SJCRH30 (cell line): Measurements from ENCODE around the gene AK5. TPM values are rescaled to one million over a fixed set of nuclear protein-coding genes. Genes with fewer than 3 reads are reported as not detected.
"Not testable (repeated sequence)": the region's sequence is repeated elsewhere in the genome, so short reads cannot be mapped to it uniquely, and the experiment has no call there.

ENCODE experiments used
- DNase-seq, 2 experiments: peaks; one replicate each; pipeline ENCODE4 v3.0.0-alpha.2; 2015 to 2020
- H3K27ac ChIP-seq: fragments of 250-450 bp; sonication (Bioruptor Pico); 2 replicates; pipeline ENCODE4 v1.5.1; 2020; ENCODE audit warnings: mild to moderate bottlenecking, moderate library complexity
- H3K27me3 ChIP-seq: fragments of 250-450 bp; sonication (Bioruptor Pico); 2 replicates; pipeline ENCODE4 v1.5.1; 2020; ENCODE audit warnings: mild to moderate bottlenecking, moderate library complexity
- H3K36me3 ChIP-seq: fragments of 250-450 bp; sonication (Bioruptor Pico); 2 replicates; pipeline ENCODE4 v1.5.1; 2020; ENCODE audit warnings: mild to moderate bottlenecking, moderate library complexity
- H3K4me1 ChIP-seq: fragments of 250-450 bp; sonication (Bioruptor Pico); 2 replicates; pipeline ENCODE4 v1.5.1; 2020; ENCODE audit warnings: mild to moderate bottlenecking, moderate library complexity
- H3K4me3 ChIP-seq: fragments of 250-450 bp; sonication (Bioruptor Pico); 2 replicates; pipeline ENCODE4 v1.5.1; 2020; ENCODE audit warnings: mild to moderate bottlenecking, moderate library complexity
- H3K9me3 ChIP-seq: fragments of 250-450 bp; sonication (Bioruptor Pico); replicated peaks from 2 replicates; pipeline ENCODE4 v1.5.1; 2020; ENCODE audit warnings: mild to moderate bottlenecking, moderate library complexity
- total RNA-seq: library from RNA; depleted of rRNA; stranded (reverse); fragments of >200 nt; shearing (Covaris generic); gene quantifications from 2 replicates; pipeline ENCODE4 v1.2.3, GENCODE V29; 2014

Gene AK5
- total RNA-seq, 1 experiment from 2014 or later: 22.3 TPM

DNA sequence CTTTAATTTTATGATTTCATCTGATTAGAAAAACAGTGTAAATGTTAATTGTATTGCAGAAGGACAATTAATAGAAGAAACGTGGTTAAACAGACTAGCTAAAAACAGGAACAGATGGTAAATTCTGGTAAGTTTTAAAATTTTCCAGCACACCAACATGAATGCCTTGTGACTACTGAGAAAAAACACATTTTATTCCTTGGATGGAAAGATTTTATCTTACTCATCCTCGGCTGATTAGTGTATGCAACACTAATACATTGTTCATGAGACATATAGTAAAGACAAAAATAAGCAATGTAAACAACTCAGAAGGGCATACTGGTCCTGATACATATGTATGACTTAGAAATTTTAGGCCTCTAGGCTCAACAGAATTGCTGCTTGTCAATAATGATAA, 4.9 kb upstream of the AK5 start:
- no peaks in the 10 kb centered on the region for H3K4me1 ChIP-seq
- H3K36me3 ChIP-seq: no peaks in the 10 kb centered on the region; the same call in 1 of the 2 replicates

DNA sequence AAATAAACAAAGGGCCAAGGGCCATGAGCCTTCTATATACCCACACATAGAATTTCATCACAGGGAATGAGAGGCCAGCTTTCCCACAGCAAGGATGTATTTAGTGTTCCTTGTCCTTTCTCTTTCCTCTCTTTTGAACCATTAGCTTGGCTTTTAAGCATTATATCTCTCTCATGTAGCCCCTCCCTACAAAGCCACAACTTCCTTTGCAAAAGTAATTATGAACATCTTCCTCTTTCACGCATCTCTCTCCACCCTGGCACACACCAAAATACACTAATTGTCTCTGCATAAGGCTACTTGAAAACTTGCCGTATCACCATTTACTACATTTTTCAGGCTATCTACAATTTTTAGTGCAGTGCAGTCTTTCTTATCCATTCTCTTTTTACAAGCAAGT, 1.9 kb upstream of the AK5 start:
- H3K9me3 ChIP-seq: no peaks in the 10 kb centered on the region
- H3K36me3 ChIP-seq: no peaks in the 10 kb centered on the region; the same call in 1 of the 2 replicates
- no peaks in the 10 kb centered on the region for H3K4me1 ChIP-seq
- no peak overlapping the region for H3K4me3 ChIP-seq
- no peak for DNase-seq
- H3K27me3 ChIP-seq: no peaks in the 10 kb centered on the region
- no peak overlapping the region for H3K27ac ChIP-seq

More for the DNA sequence above, 4.9 kb upstream of the AK5 start:
- Histone ChIP-seq H3K9me3 (no peaks in the 10 kb centered on the region), H3K27me3 (no peaks in the 10 kb centered on the region), H3K27ac (no peak overlapping the region), H3K4me3 (no peak overlapping the region)
- DNase-seq: no peak

DNA sequence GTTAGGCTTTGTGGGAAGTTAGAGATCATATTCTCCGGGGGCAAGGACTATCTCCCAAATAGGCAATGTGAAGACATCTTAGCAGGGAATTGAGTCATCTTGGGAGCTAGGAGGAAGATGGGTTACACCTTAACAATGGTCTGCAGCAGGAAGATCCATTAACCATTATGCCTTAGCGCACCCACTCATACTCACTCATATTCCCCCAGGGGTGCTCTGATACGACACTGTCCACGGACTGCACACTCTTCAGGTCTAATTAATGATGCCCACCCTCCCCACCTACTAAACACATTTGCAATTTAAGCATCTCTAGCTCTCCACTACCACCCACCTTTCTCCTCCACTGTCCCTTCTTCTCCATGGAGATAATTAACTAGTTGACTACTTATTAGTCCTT, 857 bp upstream of the AK5 start:
- no peaks in the 10 kb centered on the region; the same call in 1 of the 2 replicates for H3K36me3 ChIP-seq
- no peaks in the 10 kb centered on the region for H3K4me1 ChIP-seq
- H3K27ac ChIP-seq: no peak overlapping the region
- H3K9me3 ChIP-seq: no peaks in the 10 kb centered on the region
- no peaks in the 10 kb centered on the region for H3K27me3 ChIP-seq
- H3K4me3 ChIP-seq: peak overlapping the region; percentile 77
- no peak for DNase-seq

DNA sequence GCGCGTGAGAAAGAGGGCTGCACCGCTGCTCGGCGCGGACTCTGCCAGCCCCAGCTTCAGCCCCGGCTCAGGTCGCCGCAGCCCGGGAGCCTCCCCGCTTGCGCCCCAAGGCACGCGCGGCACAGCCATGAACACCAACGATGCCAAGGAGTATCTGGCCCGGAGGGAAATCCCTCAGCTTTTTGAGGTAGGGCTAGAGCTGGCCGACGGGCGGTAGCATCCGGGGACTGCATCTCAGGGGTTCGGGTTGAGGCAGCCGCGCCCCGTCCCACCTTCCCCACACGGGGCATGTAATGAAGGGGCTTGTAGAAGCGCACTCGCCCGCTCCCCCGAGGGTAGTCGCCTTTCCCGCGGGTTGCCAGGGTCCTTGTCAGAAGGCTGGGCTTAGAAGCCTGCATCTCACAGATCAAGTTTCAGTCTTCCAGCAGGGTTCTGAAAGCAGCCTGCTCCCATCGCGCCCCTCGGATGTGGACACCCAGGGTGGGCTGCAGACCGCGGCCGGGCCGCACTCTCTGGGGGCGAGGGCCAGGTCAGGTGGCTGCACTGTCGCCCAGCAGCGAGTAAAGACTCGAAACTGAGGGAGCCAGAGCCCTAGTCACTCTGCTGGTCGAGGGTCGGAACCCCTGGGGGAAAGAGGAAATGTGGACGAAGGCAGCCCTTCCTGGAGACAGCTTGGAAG, 507 bp downstream of the AK5 start:
- peak; percentile 61 to 65 for DNase-seq
- Histone ChIP-seq H3K27me3 (no peaks in the 10 kb centered on the region), H3K27ac (peak overlapping the region; percentile 67), H3K9me3 (no peaks in the 10 kb centered on the region), H3K4me3 (peak overlapping the region; percentile 77), H3K36me3 (no peaks in the 10 kb centered on the region), H3K4me1 (no peaks in the 10 kb centered on the region)

DNA sequence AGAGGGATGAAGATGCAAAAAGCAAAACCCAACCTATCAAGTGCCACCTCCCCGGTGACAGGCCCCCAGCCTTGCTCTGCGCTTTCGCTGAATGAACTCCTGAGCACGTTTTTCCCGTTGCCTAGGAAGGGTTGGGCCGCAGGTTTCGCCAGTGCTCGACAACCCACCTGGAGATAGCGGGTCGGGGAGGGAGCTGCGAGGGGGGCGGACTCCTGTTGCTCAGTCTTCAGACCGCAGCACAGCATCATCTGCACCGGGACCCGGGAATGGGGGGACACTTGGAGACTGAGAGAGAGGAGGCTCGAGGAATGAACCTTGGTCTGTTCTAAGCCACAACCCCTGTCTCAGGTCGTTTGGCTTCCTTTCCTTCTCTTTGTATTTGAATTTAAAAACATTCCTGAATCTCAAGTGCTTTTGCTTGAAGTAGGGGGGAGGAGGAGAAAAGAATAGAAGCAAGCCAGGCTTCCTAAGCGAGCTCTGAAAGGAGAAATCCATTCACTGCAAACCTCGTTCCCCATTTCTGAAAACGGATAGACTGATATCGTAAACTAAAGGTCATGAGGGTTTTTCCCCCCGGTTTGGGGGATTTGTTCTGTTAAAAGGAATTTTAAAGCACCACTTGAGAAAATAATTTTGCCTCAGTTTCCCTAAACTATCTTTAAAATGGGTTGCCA, 1.2 kb downstream of the AK5 start:
- no peak for DNase-seq
- Histone ChIP-seq H3K27ac (no peak overlapping the region; the same call in 1 of the 2 replicates), H3K36me3 (no peaks in the 10 kb centered on the region), H3K4me1 (no peaks in the 10 kb centered on the region), H3K27me3 (no peaks in the 10 kb centered on the region), H3K9me3 (no peaks in the 10 kb centered on the region), H3K4me3 (peak overlapping the region; percentile 77)

DNA sequence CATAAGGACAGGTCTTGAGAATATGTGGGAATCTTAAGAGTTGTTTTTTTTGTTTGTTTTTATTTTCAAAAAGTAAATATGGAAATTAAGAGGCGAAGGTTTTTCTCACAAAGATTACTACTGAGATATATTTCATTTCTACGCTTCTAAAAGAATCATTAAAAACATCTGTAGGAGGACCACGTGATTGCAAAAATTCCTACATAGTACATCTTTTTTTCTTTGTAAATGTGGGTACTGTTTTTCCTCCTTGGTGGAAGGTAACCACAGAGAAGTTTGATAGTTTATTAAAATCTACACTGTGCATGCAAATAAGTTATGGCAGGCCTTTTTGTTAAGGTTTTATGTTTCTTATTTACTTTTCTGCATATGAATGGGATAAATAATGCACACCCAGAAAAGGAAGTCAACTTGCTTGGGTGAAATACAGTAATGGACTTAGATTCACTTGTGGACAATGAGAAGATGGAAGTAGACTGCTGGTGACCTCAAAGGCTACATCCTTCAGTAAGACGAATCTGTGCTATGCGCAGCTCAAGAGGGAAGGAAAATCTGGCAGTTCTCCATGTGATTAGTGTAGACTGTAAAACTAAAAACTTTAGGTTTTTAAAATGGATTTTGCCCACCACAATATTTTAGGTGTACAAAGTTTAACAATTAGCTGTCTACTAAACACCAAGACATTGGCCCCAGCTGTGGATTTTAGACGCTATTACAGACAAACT, 2.0 kb downstream of the AK5 start:
- Histone ChIP-seq H3K27me3 (no peaks in the 10 kb centered on the region), H3K4me3 (no peak overlapping the region), H3K9me3 (no peaks in the 10 kb centered on the region), H3K27ac (no peak overlapping the region), H3K4me1 (no peaks in the 10 kb centered on the region), H3K36me3 (no peaks in the 10 kb centered on the region)
- DNase-seq: no peak

DNA sequence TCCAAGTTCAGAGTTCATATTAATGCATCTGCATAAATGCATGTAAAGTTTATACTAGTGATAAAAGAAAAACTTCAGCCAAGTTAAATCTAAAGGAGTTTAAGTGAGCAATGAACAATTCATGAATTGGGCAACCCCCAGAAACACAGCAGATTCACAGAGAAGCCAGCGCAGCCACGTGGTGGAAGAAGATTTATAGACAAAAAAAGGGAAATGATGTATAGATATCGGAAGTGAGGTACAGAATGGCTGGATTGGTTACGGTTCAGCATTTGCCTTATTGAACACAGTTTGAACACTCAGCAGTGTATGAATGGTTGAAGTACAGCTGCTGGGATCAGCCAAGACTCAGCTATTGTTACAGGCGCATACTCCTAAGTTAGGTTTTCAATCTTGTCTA, 5.7 kb downstream of the AK5 start:
- no peaks in the 10 kb centered on the region for H3K9me3 ChIP-seq

DNA sequence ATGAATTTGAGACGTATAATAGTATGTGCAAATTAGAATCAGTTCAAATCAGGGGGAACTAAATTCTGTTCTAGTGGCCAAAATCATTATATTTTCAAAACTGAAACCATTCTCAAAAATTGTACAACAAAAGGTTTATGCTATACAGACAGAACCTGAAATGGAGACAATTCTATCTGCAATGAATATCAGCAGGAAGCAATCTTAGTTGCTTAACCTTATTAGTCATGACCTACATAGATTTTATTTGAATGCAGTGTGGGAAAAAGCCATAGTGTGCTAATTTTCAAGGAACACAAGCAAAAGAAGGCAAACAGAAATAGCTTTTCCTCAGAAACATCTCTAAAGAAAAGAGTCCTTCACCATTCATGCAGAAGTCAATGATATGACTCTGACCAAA, 6.5 kb downstream of the AK5 start:
- no peaks in the 10 kb centered on the region for H3K36me3 ChIP-seq

More for the DNA sequence above, 5.7 kb downstream of the AK5 start:
- peaks cover 5% of the 10 kb centered on the region for H3K4me1 ChIP-seq
- H3K27ac ChIP-seq: no peak overlapping the region
- no peaks in the 10 kb centered on the region for H3K27me3 ChIP-seq
- DNase-seq: no peak
- H3K36me3 ChIP-seq: no peaks in the 10 kb centered on the region
- H3K4me3 ChIP-seq: no peak overlapping the region

DNA sequence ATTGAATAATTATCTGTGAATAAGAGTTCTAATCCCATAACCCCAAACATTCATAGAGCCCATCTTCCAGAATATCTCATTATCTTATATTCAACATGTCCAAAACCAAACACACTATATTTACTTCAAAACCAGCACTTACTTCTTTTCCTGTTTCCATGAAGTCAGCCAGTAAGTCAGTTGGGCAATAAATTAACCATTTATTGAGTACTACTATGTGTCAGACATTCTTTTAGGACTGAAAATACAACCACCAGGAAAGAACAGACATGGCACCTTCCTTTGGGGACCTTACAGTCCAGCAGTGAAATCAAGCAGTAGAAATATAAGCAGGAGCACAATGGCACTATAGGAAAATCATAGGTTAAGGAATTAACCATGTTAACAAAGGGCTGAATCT, 8.8 kb downstream of the AK5 start:
- no peak overlapping the region for H3K4me3 ChIP-seq
- no peaks in the 10 kb centered on the region for H3K27me3 ChIP-seq
- peaks cover 9% of the 10 kb centered on the region for H3K4me1 ChIP-seq
- no peak overlapping the region for H3K27ac ChIP-seq
- DNase-seq: no peak
- no peaks in the 10 kb centered on the region for H3K9me3 ChIP-seq
- H3K36me3 ChIP-seq: no peaks in the 10 kb centered on the region

More for the DNA sequence above, 6.5 kb downstream of the AK5 start:
- DNase-seq: no peak
- no peaks in the 10 kb centered on the region for H3K9me3 ChIP-seq
- no peaks in the 10 kb centered on the region for H3K27me3 ChIP-seq
- H3K4me1 ChIP-seq: peaks cover 9% of the 10 kb centered on the region
- H3K4me3 ChIP-seq: no peak overlapping the region
- H3K27ac ChIP-seq: no peak overlapping the region

DNA sequence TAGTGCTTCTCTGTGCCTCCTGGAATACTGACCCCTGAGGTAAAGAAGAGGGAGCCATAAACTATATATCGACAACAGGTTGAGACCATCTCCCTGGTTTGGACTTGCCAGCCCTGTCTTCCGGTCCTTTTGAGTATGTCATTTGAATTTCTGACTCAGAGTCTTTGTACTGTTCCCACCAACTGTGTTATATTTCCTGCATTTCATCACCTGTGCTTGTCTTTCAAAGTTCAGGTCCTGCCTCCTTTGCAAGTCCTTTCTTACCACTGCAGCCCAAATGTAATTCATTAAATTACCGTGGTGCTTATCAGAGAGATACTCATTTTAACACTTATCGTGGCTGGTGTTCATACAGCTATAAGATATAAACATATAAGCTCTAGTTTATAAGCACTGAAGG, 10.7 kb downstream of the AK5 start:
- peak; percentile 54 to 87 for DNase-seq
- Histone ChIP-seq H3K9me3 (no peaks in the 10 kb centered on the region), H3K4me1 (peaks cover 9% of the 10 kb centered on the region), H3K27me3 (no peaks in the 10 kb centered on the region), H3K27ac (peak overlapping the region; percentile 54), H3K4me3 (no peak overlapping the region), H3K36me3 (no peaks in the 10 kb centered on the region)

DNA sequence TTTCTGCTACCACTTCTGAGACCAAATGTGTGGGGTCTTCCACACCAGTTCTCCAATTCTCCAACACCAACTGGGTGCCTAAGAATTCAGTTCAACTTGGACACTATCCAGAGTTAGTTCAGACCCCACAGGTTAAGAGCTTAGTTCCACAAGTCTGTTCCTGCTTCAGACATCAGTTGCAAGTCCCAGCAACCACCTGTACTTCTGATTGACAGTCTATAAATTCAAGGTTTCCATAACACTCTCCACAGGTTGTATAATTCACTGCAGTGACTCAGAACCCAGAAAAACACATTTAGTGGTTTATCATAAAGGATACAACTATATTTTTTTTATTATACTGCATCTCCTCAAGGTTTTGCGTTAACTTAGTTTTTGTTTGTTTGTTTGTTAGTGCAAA, 18.7 kb downstream of the AK5 start:
- DNase-seq: no peak
- Histone ChIP-seq H3K27ac (no peak overlapping the region), H3K4me3 (no peak overlapping the region), H3K9me3 (no peaks in the 10 kb centered on the region), H3K36me3 (no peaks in the 10 kb centered on the region), H3K27me3 (no peaks in the 10 kb centered on the region), H3K4me1 (no peaks in the 10 kb centered on the region)

DNA sequence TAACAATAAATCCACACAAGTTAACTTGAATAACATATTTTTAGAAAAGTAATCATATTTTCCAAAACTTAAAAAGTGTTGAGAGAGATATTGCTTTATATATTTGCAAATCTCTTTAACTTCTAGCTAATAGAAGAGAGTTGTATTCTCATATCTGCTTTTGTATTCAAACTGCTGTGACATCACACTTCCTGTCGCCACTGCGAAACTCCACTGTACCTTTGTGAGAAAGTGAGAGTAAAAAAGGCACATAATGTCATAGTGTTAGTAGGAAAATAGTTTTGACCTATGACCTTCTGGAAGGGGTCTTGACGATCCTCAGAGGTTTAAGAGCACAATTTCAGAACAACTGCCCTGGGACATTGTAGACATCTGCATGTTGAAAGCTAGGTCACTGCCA, 21.6 kb downstream of the AK5 start:
- no peaks in the 10 kb centered on the region for H3K36me3 ChIP-seq
- no peaks in the 10 kb centered on the region for H3K4me1 ChIP-seq
- H3K27ac ChIP-seq: no peak overlapping the region
- H3K4me3 ChIP-seq: no peak overlapping the region
- no peaks in the 10 kb centered on the region for H3K9me3 ChIP-seq
- no peak for DNase-seq
- H3K27me3 ChIP-seq: no peaks in the 10 kb centered on the region

DNA sequence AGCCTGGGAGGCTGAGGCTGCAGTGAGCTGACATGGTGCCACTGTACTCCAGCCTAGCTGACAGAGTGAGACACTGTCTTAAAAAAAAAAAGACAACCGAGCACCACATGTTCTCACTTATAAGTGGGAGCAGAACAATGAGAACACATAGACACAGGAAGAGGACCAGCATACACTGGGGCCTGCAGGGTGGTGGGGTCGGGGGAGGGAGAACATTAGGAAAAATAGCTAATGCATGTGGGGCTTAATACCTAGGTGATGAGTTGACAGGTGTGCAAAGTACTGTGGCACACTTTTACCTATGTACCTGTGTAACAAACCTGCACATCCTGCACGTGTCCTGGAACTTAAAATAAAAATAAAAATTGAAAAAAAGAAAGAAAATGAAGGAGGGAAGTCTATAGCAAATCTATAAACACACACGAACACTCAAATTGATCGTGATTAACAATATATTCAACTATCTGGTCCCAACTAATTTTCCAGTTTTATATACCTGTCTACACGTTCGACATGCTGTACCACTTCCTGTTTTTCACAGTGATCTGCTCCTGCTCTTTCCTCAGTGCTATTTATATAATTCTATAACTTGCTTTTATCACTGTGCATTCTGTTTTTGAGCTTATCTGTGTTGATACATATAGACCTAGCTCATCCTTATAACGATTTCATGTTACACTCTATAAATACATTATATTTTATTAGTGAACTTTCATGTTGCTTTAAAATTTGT, 27.2 kb downstream of the AK5 start:
- H3K27ac ChIP-seq: no peak overlapping the region
- H3K27me3 ChIP-seq: no peaks in the 10 kb centered on the region
- no peak overlapping the region for H3K4me3 ChIP-seq
- no peaks in the 10 kb centered on the region for H3K4me1 ChIP-seq
- no peaks in the 10 kb centered on the region for H3K9me3 ChIP-seq
- no peak for DNase-seq
- H3K36me3 ChIP-seq: no peaks in the 10 kb centered on the region

DNA sequence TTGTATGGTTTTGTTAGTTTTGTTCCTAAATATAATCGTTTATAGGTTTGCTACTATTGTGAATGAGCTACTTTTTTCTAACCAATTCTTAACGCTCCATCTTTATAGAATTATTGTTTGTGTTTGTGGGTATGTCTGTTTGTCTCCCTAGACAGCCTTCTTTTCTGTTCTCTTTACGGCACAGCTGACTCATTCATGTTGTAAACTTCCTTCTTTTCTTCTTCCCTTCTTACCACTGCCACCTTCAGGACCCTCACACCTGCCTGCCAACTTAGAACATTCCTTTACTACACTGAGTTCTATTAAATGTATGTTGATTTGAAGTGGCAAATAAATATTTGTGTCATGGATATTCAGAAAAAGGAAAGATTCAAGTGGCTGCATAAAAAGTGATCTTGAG, 29.1 kb downstream of the AK5 start:
- Histone ChIP-seq H3K4me1 (no peaks in the 10 kb centered on the region), H3K27me3 (no peaks in the 10 kb centered on the region), H3K4me3 (no peak overlapping the region), H3K36me3 (no peaks in the 10 kb centered on the region), H3K9me3 (no peaks in the 10 kb centered on the region), H3K27ac (no peak overlapping the region)
- DNase-seq: no peak

DNA sequence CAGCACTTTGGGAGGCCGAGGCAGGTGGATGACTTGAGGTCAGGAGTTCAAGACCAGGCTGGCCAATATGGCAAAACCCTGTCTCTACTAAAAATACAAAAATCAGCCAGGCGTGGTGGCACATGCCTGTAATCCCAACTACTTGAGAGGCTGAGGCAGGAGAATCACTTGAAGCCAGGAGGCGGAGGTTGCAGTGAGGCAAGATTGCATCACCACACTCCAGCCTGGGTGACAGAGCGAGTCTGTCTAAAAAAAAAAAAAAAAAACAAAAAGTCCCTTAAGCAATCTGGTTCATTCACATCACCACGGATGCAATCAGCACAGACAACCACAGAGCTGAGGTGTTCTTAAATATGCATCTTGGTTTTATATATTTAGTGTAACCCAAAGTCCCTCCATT, 30.5 kb downstream of the AK5 start:
- not testable (repeated sequence) for H3K27ac ChIP-seq, DNase-seq

More for the DNA sequence above, 30.5 kb downstream of the AK5 start:
- H3K4me3 ChIP-seq, H3K9me3 ChIP-seq, H3K27me3 ChIP-seq, H3K36me3 ChIP-seq, H3K4me1 ChIP-seq: not testable (repeated sequence)
